CD4-positive, alpha-beta T cell (primary cell): Measurements from ENCODE around the gene MYO1B. TPM values are rescaled to one million over a fixed set of nuclear protein-coding genes. Genes with fewer than 3 reads are reported as not detected.

ENCODE experiments used
- ATAC-seq: fragments of 200-7000 bp; cut with Tn5 transposase; one replicate; pipeline ENCODE4 v1.10.0; 2022; ENCODE audit warnings: mild to moderate bottlenecking; ENCODE audit not compliant: poor library complexity
- CTCF ChIA-PET: fragments of 350-600 bp; sonication (Branson Sonifier 250); formaldehyde crosslinking; loops from one replicate; lab custom pipeline; 2021; ENCODE audit warnings: antibody characterized with exemption, inconsistent platforms; lab: Charles Lee
- POLR2A ChIA-PET: fragments of 350-600 bp; sonication (Branson Sonifier 250); formaldehyde crosslinking; loops from one replicate; lab custom pipeline; 2021; ENCODE audit warnings: antibody characterized with exemption, inconsistent platforms; lab: Charles Lee
- DNase-seq, 14 experiments: peaks; one replicate each; pipeline ENCODE4 v3.0.0-alpha.2; 2013 to 2020; ENCODE audit warnings: mixed read lengths in 2 of 14
- H3K27ac ChIP-seq, 2 donors: one replicate each; pipeline versions ENCODE4 v1.5.1 to v1.7.0; 2013; ENCODE audit warnings: low read length in 2 of 2, low read depth in 1 of 2, mild to moderate bottlenecking in 1 of 2
- H3K27me3 ChIP-seq, 2 experiments: 1 replicate in 1 of 2; 2 replicates in 1 of 2; pipeline versions ENCODE4 v1.6.1 to v1.7.0; 2013; ENCODE audit warnings: low read length in 2 of 2, control low read depth in 1 of 2, mild to moderate bottlenecking in 1 of 2, moderate library complexity in 1 of 2; ENCODE audit not compliant: insufficient read depth in 2 of 2, control insufficient read depth in 1 of 2
- H3K36me3 ChIP-seq: one replicate; pipeline ENCODE4 v1.6.1; 2013; ENCODE audit warnings: low read length, control low read depth; ENCODE audit not compliant: insufficient read depth
- H3K4me1 ChIP-seq: one replicate; pipeline ENCODE4 v1.6.1; 2013; ENCODE audit warnings: low read length, control low read depth; ENCODE audit not compliant: insufficient read depth
- H3K4me3 ChIP-seq: one replicate; pipeline ENCODE4 v1.5.1; 2013; ENCODE audit warnings: mild to moderate bottlenecking, low read length, moderate library complexity
- H3K9me3 ChIP-seq, 2 experiments: 1 replicate in 1 of 2; 2 replicates in 1 of 2; pipeline versions ENCODE4 v1.6.1 to v1.7.0; 2013; ENCODE audit warnings: low read length in 2 of 2, mild to moderate bottlenecking in 2 of 2, control low read depth in 1 of 2, moderate library complexity in 1 of 2; ENCODE audit not compliant: control insufficient read depth in 1 of 2, insufficient read depth in 1 of 2
- H3K27ac Mint-ChIP-seq: one replicate; pipeline ENCODE4 v1.8.0; 2020; ENCODE audit warnings: mixed read lengths
- H3K27me3 Mint-ChIP-seq: one replicate; pipeline ENCODE4 v1.8.0; 2021; ENCODE audit warnings: mixed read lengths
- H3K36me3 Mint-ChIP-seq: one replicate; pipeline ENCODE4 v1.8.0; 2021; ENCODE audit warnings: low read depth, mixed read lengths
- H3K4me1 Mint-ChIP-seq: one replicate; pipeline ENCODE4 v1.8.0; 2021; ENCODE audit warnings: low read depth, mixed read lengths
- H3K4me3 Mint-ChIP-seq: one replicate; pipeline ENCODE4 v1.8.0; 2020; ENCODE audit warnings: mild to moderate bottlenecking, mixed read lengths
- H3K9me3 Mint-ChIP-seq: one replicate; pipeline ENCODE4 v1.8.0; 2020; ENCODE audit warnings: mixed read lengths
- CTCF ChIP-seq: fragments of 200-600 bp; IDR thresholded peaks from one replicate; pipeline ENCODE4 v1.8.0; 2022; ENCODE audit warnings: antibody characterized with exemption, mild to moderate bottlenecking
- intact Hi-C, 2 experiments: fragments of 100-400 bp; cut with DNase I in 1 of 2; cut with micrococcal nuclease in 1 of 2; formaldehyde crosslinking; loops; one replicate each; pipeline versions ENCODE4 v1.15.1 to v1.9.0; 2023 to 2025; cut with DNase I, micrococcal nuclease
- total RNA-seq, 174 experiments: library from RNA in 2 of 174; stranded (reverse) in 2 of 174; gene quantifications; one replicate each; pipeline ENCODE4 v1.2.3 and lab custom pipeline; 2021 to 2026

Gene MYO1B
- total RNA-seq, 2 experiments from 2014 or later = 0.98 to 1.3 TPM

- Histone ChIP-seq H3K27ac (no peak overlapping the region), H3K4me1 (no peaks in the 10 kb centered on the region), H3K27me3 (no peaks in the 10 kb centered on the region), H3K36me3 (no peaks in the 10 kb centered on the region), H3K9me3 (no peaks in the 10 kb centered on the region), H3K4me3 (no peak overlapping the region)
- Mint-ChIP-seq H3K27me3 (peaks cover 9% of the 10 kb centered on the region), H3K4me1 (no peaks in the 10 kb centered on the region), H3K4me3 (no peak overlapping the region), H3K36me3 (no peaks in the 10 kb centered on the region), H3K27ac (no peak overlapping the region), H3K9me3 (no peaks in the 10 kb centered on the region)
- ATAC-seq (no peak), DNase-seq (no peak)
- no peak for TF ChIP-seq CTCF
- intact Hi-C loops = no loop called here
- POLR2A ChIA-PET = no interaction called here
- CTCF ChIA-PET = no interaction called here
These were observed 194.3 kb downstream of the MYO1B start for GRCh38 chr2:191439481-191439880.

GRCh38 chr2:191441496-191442214, 196.5 kb downstream of the MYO1B start:
- CTCF ChIA-PET = no interaction called here
- Mint-ChIP-seq H3K27ac (no peak overlapping the region), H3K9me3 (no peaks in the 10 kb centered on the region), H3K36me3 (no peaks in the 10 kb centered on the region), H3K4me3 (no peak overlapping the region), H3K27me3 (peaks cover 14% of the 10 kb centered on the region), H3K4me1 (no peaks in the 10 kb centered on the region)
- no peaks in the 10 kb centered on the region for H3K9me3 ChIP-seq
- H3K4me3 ChIP-seq = no peak overlapping the region
- peaks cover 0 to 4% of the 10 kb centered on the region in 2 experiments for H3K27me3 ChIP-seq
- no peak for DNase-seq
- TF ChIP-seq CTCF = no peak
- H3K27ac ChIP-seq = no peak overlapping the region
- POLR2A ChIA-PET = no interaction called here
- intact Hi-C loops = no loop called here
- no peaks in the 10 kb centered on the region for H3K36me3 ChIP-seq
- H3K4me1 ChIP-seq = no peaks in the 10 kb centered on the region
- ATAC-seq = no peak

GRCh38 chr2:191443446-191443845, 198.2 kb downstream of the MYO1B start:
- TF ChIP-seq CTCF = no peak
- Mint-ChIP-seq H3K4me1 (no peaks in the 10 kb centered on the region), H3K27ac (no peak overlapping the region), H3K4me3 (no peak overlapping the region), H3K9me3 (no peaks in the 10 kb centered on the region), H3K36me3 (no peaks in the 10 kb centered on the region), H3K27me3 (peaks cover 14% of the 10 kb centered on the region)
- intact Hi-C loops = no loop called here
- CTCF ChIA-PET = no interaction called here
- H3K9me3 ChIP-seq = no peaks in the 10 kb centered on the region
- ATAC-seq (no peak), DNase-seq (no peak)
- POLR2A ChIA-PET = no interaction called here
- H3K27me3 ChIP-seq = peaks cover 0 to 4% of the 10 kb centered on the region in 2 experiments
- H3K4me3 ChIP-seq = no peak overlapping the region
- no peaks in the 10 kb centered on the region for H3K4me1 ChIP-seq
- H3K36me3 ChIP-seq = no peaks in the 10 kb centered on the region
- H3K27ac ChIP-seq = no peak overlapping the region
